BE2C (cell line): ENCODE results near the gene HEG1.

ENCODE experiments used
- DNase-seq: peaks from one replicate; pipeline ENCODE4 v3.0.0-alpha.2; 2020
- H3K27me3 ChIP-seq: fragments of 250-450 bp; sonication (Bioruptor Pico); 2 replicates; pipeline ENCODE4 v1.5.1; 2020; ENCODE audit warnings: mild to moderate bottlenecking
- H3K36me3 ChIP-seq: fragments of 250-450 bp; sonication (Bioruptor Pico); 2 replicates; pipeline ENCODE4 v1.5.1; 2020; ENCODE audit warnings: mild to moderate bottlenecking
- H3K4me1 ChIP-seq: fragments of 250-450 bp; sonication (Bioruptor Pico); 2 replicates; pipeline ENCODE4 v1.5.1; 2020
- H3K4me3 ChIP-seq: 2 replicates; pipeline ENCODE4 v1.5.1; 2011; ENCODE audit warnings: low read depth, low read length
- H3K9me3 ChIP-seq: fragments of 250-450 bp; sonication (Bioruptor Pico); 2 replicates; pipeline ENCODE4 v1.5.1; 2020
- TF ChIP-seq, protein P1 (sequence below): IDR thresholded peaks from 2 replicates; pipeline ENCODE4 v1.5.1; 2012; ENCODE audit warnings: mild to moderate bottlenecking, low read depth, low read length

The HEG1 gene

DNA sequence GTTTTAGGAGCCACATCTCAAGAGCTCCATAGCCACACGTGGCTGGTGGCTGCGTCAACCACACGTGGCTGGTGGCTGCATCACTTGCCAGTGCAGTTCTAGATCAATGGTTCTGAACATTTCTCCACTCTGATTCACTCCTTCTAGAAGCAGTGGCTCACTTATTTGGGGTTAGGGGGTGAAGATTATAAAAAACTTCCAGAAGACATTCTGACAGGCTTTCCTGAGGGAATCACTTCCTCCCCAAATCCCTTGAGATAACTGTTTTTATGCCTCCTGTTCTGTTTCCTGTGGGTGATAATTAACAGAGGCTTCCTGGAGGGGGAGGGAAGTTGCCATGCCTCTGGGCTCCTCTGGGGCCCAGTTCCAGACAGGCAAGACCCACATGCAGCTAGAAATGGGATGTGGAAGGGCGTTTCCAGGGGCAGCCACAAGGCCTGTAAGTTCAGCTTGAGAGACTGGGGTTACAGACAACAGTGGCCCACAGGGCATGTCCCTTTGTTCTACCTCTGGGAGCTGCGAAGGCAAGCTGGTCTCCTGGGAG is 23.6 kb downstream of the HEG1 start:
- Histone ChIP-seq H3K27me3 (no peaks in the 10 kb centered on the region), H3K4me3 (no peak overlapping the region), H3K9me3 (no peaks in the 10 kb centered on the region), H3K4me1 (peaks cover 3% of the 10 kb centered on the region; the same call in 1 of the 2 replicates), H3K36me3 (peaks cover 5% of the 10 kb centered on the region)
- peak; percentile 56 for DNase-seq
- TF ChIP-seq, protein P1, sequence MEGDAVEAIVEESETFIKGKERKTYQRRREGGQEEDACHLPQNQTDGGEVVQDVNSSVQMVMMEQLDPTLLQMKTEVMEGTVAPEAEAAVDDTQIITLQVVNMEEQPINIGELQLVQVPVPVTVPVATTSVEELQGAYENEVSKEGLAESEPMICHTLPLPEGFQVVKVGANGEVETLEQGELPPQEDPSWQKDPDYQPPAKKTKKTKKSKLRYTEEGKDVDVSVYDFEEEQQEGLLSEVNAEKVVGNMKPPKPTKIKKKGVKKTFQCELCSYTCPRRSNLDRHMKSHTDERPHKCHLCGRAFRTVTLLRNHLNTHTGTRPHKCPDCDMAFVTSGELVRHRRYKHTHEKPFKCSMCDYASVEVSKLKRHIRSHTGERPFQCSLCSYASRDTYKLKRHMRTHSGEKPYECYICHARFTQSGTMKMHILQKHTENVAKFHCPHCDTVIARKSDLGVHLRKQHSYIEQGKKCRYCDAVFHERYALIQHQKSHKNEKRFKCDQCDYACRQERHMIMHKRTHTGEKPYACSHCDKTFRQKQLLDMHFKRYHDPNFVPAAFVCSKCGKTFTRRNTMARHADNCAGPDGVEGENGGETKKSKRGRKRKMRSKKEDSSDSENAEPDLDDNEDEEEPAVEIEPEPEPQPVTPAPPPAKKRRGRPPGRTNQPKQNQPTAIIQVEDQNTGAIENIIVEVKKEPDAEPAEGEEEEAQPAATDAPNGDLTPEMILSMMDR: peak; percentile 20

DNA sequence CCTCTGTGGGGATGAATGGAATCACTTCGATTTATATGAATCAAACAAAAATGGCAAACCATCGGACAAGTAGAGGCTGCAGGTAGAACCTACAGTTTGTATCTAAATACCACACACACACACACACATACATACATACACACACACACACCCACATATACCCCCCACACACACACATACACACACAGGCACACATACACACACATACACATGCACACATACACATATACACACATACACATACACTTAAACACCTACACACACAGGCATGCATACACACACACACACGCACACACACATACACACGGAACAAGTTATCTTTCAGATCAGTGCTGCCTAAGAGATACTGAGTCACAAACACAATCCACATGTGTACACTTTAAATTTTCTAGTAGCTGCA is 24.3 kb downstream of the HEG1 start:
- H3K36me3 ChIP-seq: peaks cover 10% of the 10 kb centered on the region
- H3K4me3 ChIP-seq: no peak overlapping the region
- H3K4me1 ChIP-seq: peaks cover 3% of the 10 kb centered on the region; the same call in 1 of the 2 replicates
- H3K9me3 ChIP-seq: no peaks in the 10 kb centered on the region
- H3K27me3 ChIP-seq: no peaks in the 10 kb centered on the region
- TF ChIP-seq, protein P1: no peak
- no peak for DNase-seq

DNA sequence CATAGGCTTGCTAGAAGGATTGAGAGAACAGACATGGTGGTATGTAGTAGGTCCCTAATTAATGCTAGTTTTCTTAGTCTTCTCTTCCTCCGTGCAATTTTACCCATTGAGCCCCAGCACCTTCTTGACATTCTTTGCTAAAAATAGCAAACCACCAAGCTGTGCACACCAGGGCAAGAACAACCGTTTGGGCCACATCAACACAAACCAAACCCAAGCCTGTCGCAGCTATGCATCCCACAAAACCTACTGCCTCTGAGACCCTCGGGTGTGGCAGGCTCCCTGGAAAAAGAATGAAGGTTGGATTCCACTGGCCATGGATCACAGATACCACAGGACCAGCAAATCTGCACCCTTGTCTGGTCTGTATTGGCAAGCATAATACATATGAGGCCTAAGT is 27.1 kb downstream of the HEG1 start:
- H3K4me1 ChIP-seq: peaks cover 3% of the 10 kb centered on the region; the same call in 1 of the 2 replicates
- DNase-seq: no peak

DNA sequence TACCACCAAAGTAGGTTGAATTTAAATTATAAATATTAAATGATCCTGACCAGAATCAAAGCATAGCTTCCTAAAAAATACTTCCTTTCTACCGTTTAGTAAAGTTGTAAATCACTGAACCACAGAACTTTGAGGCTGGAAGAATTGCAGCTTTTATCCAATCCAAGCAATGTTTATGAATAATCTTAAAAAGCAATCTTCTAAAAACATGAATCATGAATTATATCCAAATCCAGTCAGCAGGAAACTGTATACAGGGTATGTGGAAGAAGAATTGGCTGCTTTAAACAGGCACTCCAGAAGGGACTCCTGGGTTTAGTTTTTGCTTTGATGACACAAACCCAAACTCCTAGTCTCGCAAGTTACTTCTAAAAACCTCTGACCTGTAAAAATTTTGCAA is 30.2 kb downstream of the HEG1 start:
- peaks cover 13% of the 10 kb centered on the region for H3K36me3 ChIP-seq
- TF ChIP-seq, protein P1: no peak
- no peaks in the 10 kb centered on the region for H3K9me3 ChIP-seq
- no peaks in the 10 kb centered on the region for H3K27me3 ChIP-seq
- no peak for DNase-seq
- no peaks in the 10 kb centered on the region; the same call in 1 of the 2 replicates for H3K4me1 ChIP-seq
- no peak overlapping the region for H3K4me3 ChIP-seq

More for the DNA sequence above, 27.1 kb downstream of the HEG1 start:
- Histone ChIP-seq H3K4me3 (no peak overlapping the region), H3K36me3 (peaks cover 13% of the 10 kb centered on the region), H3K9me3 (no peaks in the 10 kb centered on the region), H3K27me3 (no peaks in the 10 kb centered on the region)
- TF ChIP-seq, protein P1: no peak

DNA sequence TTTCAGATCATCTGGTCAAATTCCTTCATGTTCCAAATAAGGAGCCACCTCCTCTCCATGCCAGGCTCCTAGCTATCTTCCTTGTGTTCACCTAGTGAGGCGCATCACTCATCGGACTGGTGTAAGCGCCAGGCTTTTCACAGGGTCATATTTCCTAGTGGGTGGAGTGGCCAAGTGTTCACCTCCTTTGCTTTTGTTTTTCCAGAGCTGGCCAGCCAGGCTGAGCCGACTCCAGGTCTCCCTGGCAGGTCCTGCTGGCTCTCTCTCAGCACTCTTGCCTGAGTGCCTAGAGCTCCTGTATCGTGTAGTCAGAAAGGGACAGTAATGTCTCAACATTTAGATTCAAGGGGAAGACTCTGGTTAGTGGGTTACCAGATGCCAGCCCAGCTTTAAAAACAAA is 31.0 kb downstream of the HEG1 start:
- Histone ChIP-seq H3K4me1 (no peaks in the 10 kb centered on the region; the same call in 1 of the 2 replicates), H3K9me3 (no peaks in the 10 kb centered on the region), H3K36me3 (peaks cover 18% of the 10 kb centered on the region), H3K4me3 (no peak overlapping the region), H3K27me3 (no peaks in the 10 kb centered on the region)
- TF ChIP-seq, protein P1: no peak
- no peak for DNase-seq

DNA sequence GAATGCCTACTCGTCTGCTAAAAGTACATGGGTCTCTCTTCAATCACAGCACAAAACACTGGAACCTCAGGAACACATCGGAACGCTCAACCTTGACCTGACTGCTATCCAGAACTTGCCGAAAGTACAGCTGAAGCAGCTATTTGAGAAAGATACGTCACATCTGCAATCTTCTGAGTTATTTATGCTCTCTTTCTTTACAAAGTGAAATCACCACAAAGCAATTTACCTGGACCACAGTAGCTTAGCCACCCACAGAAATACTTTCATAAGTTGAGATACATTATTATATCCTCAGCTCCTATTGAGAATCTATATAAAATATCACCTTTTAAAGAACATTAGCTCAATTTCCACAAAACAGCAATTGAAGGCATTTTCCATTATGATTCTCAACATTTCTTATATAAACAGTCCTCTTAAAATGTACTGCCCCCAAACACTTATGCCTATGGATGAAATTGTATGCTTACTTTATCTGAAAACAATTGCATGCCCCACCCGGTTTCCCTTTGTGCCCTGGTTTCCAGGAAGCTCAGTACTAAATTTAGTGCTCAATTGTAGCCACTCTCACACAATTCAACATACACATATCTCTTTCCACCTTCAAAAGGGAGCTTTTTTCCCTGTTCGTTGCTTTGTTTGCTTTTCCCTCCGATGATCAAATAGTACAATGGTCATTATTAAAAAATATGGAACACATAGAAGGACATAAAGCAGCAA is 31.8 kb downstream of the HEG1 start:
- Histone ChIP-seq H3K9me3 (no peaks in the 10 kb centered on the region), H3K4me3 (no peak overlapping the region), H3K36me3 (peaks cover 22% of the 10 kb centered on the region), H3K27me3 (no peaks in the 10 kb centered on the region), H3K4me1 (no peaks in the 10 kb centered on the region; the same call in 1 of the 2 replicates)
- TF ChIP-seq, protein P1: no peak
- DNase-seq: no peak
